OCI-M1 (cell line): ENCODE measurements around the gene TIMP3.

ENCODE experiments used
- DNase-seq: peaks from one replicate; lab custom pipeline; 2025; lab: John Stamatoyannopoulos, UW

The TIMP3 gene

DNA sequence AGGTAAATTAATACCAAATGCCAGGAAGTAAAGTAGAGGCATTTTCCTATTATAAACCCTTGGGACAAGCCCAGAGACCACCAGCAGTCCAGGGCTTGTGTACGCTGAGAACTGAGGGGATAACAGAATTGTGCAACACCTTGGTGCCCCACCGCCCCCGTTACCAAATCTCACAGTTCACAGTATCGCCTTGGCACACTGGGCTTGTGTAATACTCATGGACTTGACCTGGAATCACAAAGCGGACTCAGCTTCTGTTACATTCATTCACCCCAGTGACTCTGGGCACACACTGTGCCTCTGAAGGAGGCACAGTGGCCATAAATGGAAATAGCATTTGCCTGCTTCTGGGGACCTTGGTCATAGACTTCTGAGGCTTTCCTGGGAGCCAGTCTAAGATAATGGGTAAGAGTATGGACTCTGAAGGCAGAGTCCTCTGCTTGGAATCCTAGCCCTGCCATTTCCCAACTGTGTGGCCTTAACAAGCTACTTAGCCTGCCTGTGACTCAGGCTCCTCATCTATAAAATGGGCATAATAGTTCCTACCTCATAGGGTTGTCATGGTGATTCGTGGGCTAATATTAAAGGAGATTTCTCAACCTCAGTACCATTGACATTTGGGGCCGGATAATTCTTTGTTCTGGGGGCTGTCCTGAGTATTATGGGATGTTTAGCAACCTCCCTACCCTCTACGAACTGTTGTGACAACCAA lies 53.7 kb downstream of the TIMP3 start:
- no peak for DNase-seq

- no peak for DNase-seq
Observed at GRCh38 chr22:32858121-32858703, 56.7 kb downstream of the TIMP3 start.

DNA sequence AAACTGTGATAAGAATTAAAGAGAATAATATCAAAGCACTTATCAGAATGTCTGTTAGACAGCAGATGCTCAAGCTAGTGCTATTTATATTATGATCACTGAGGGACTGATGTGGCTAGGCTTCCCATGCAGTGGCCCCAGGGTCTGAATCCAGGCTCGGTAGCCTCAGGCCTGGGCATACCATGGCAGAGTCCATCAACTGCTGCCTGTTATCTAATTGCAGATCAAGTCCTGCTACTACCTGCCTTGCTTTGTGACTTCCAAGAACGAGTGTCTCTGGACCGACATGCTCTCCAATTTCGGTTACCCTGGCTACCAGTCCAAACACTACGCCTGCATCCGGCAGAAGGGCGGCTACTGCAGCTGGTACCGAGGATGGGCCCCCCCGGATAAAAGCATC lies 57.5 kb downstream of the TIMP3 start:
- DNase-seq, result no peak

- DNase-seq, result no peak
Observed at GRCh38 chr22:32859743-32860142, 58.2 kb downstream of the TIMP3 start.

GRCh38 chr22:32861330-32861729 lies 59.8 kb downstream of the TIMP3 start:
- DNase-seq, result no peak

GRCh38 chr22:32862083-32862482 lies 60.6 kb downstream of the TIMP3 start:
- DNase-seq, result no peak

DNA sequence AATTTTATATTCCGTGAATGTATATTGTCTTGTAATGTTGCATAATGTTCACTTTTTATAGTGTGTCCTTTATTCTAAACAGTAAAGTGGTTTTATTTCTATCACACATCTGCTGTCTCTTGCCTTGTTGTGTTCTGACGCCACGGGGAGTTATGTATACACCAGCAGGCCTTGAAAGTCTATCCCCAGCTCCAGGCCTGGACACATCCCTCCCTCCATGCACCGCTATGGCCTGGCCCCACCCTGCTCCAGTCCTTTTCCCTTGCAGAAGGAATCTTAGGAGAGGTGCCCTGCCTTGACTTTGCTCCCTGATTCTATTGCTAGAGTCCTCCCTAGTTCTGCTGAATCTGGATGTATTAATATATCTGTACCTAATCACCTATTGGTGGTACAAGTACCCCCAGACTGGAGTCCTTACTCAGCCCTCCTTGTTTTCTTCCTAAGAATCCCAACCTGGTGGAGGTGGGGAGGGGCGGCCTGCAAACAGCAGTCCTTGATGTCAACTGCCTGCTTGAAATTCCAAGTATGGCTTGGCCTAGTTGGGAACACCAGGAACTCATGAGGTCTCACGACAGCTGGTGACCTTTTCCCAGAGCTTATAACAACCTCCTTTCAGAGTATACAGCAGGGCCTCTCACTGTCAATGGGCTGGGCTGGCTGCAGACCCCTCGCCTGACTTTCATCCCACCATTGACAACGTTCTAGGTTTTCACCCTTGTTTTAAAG lies 61.6 kb downstream of the TIMP3 start:
- DNase-seq, result no peak

DNA sequence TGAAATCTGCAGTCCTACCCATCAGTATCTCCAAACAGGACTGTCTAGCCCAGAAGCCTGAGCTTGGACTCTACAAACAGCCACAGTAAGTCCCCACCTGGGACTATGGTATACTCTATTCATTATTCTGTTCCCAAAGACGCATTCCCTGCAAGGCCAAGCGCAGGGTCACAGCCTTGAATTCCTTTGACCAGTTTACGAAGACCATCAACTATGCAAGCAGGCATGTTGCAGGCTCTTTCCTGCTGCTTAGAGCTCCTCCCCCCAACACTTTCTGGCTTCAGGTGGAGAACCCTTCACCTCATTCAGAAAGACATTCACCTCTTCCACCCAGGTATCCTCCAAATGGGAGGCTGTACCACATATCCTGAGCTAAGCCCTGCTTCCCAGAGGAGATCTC lies 62.5 kb downstream of the TIMP3 start:
- DNase-seq, result no peak

DNA sequence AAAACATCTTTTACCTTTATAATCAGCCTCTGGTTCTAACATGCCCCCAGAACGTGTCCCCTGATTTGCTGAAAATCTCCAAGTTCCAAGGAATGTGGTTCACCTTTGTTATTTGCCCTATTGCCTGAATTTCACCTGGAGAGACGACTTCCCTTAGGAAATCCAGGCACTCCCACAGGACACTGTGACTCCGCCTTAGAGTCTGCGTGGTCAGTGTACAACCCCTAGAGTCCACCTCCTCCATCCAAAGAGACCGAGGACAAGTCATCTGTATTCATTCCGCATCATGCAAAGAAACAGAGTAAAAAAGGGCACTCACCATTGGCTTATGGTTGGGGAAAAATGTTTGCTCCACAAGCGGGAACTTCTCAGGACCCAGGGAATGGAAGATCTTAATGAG lies 63.1 kb downstream of the TIMP3 start:
- DNase-seq, result no peak

DNA sequence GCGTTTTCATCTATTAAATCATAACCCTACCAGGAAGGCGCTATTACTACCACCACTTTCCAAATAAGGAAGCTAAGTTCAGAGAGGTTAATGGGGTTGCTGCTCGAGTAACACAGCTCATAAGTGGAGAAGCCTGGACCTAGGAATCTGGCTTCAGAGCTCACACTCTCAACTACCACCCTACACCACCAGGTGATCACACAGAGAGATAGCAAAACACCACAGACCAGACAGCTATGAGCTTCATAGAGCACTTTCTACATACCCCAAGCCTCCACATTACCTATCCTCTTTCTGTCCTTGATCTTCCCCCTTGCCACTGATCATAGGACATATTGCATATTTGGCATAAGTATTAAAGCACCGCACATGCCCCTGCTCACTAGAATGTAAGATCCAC lies 65.4 kb downstream of the TIMP3 start:
- no peak for DNase-seq

- no peak for DNase-seq
Observed at GRCh38 chr22:32868946-32869345, 67.4 kb downstream of the TIMP3 start.

- DNase-seq, result no peak
Observed at GRCh38 chr22:32870474-32870873, 69.0 kb downstream of the TIMP3 start.

DNA sequence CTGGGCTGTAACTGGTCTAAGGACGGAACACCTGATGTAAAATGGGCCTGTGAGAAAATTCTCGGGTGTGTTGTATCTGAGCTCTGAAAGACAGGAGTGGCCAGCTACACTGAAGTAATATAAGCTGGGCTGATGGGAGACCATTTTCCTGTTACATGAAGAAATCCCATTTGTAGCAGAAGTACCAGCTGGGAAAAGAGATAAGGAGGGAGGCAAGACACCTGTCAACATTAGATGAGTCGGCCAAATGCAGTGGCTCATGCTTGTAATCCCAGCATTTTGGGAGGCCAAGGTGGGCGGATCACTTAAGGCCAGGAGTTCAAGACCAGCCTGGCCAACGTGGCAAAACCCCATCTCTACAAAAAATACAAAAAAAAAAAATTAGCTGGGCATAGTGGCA lies 72.1 kb downstream of the TIMP3 start:
- DNase-seq, result peak; percentile 27

DNA sequence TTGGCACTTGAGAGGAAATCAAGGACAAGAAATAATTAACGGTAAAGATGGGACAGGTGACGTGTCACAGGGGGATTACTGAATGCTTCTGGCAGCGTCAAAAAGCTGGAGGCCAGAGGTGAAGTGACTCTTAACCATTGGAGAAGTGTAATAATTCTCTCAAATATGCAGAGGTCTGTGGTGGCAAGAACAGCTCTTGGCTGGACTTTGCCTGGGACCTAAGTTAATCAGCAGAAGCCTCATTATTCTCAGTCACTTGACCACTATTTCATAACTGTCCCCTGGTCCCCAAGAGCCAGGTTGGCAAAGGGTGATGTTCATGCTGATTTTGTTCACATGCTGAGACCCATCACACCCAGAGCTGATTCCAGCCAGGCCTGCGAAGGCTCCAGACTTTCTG lies 72.9 kb downstream of the TIMP3 start:
- DNase-seq, result no peak

GRCh38 chr22:32874976-32875375 lies 73.5 kb downstream of the TIMP3 start:
- no peak for DNase-seq

DNA sequence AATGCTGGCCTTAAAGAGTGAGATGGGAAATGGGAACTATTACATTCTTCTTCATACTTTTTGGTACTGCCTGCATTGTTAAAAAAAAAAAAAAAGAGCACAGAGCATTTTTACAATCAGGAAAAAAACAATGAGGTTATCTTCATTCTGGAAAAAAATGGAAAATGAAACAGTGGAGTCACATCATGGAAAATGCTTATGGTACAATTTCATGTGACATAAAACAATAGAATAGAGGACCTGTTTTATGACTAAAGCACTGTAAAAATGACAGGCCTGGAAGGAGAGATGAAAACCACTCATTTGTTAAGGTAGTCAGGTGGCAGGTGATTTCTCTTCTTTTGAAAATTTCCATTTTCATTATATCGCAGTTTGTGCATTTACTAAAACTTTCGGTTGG lies 75.0 kb downstream of the TIMP3 start:
- no peak for DNase-seq

- no peak for DNase-seq
Observed at GRCh38 chr22:32877196-32877595, 75.7 kb downstream of the TIMP3 start.

- DNase-seq, result no peak
Observed at GRCh38 chr22:32879550-32879949, 78.0 kb downstream of the TIMP3 start.

GRCh38 chr22:32880061-32880460 lies 78.6 kb downstream of the TIMP3 start:
- no peak for DNase-seq

- DNase-seq, result no peak
Observed at GRCh38 chr22:32880505-32880892, 79.0 kb downstream of the TIMP3 start.

DNA sequence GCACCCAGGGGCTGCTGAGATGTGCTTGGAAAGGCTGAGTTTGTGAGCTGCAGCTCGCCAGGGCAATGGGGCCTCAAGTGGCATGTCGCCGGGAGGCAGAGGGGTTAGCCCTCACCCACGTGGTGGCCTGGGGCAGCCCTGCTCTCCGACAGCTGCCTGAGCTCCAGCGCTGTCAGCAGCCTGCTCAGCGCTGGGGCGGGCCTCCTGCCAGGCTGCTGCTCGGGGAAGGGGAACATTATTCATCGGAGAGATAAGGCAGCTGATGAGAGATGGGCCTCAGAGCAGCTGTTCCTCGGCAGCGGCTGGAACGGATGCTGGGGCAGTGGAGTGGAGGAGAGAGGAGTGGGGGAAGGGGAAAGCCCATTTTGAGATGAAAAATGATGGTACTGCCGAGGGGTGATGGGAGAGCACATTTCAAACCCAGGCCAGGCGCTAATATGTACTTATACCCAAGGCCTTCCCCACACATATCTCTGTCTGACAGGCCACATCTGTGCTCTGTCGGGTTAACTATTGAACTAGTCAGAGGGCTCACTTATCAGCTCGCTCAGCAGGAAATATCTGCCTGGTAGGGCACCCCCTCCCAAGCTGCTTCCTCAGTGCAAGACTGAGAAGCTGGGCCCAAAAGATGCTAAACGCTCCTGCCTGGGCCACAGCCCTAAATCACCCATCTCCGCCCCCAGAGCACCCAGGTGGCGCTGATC lies 79.5 kb downstream of the TIMP3 start:
- peak; percentile 96 for DNase-seq

- DNase-seq, result no peak
Observed at GRCh38 chr22:32882360-32882755, 80.9 kb downstream of the TIMP3 start.
